Placental epithelial cell (primary cell): Measurements from ENCODE around the gene ACTR5. TPM values are rescaled to one million over a fixed set of nuclear protein-coding genes. Genes with fewer than 3 reads are reported as not detected.

Source experiments
- small RNA-seq: library from RNA; depleted of rRNA; stranded (forward); fragments of <200 nt; gene quantifications from one replicate; pipeline ENCODE3, GENCODE V24; 2012
- total RNA-seq: library from RNA; depleted of rRNA; stranded (reverse); fragments of >200 nt; gene quantifications from 2 replicates; pipeline ENCODE4 v1.2.3, GENCODE V29; 2012

The ACTR5 gene
- 5.1 and 8.8 TPM in 2 replicates for total RNA-seq

DNA sequence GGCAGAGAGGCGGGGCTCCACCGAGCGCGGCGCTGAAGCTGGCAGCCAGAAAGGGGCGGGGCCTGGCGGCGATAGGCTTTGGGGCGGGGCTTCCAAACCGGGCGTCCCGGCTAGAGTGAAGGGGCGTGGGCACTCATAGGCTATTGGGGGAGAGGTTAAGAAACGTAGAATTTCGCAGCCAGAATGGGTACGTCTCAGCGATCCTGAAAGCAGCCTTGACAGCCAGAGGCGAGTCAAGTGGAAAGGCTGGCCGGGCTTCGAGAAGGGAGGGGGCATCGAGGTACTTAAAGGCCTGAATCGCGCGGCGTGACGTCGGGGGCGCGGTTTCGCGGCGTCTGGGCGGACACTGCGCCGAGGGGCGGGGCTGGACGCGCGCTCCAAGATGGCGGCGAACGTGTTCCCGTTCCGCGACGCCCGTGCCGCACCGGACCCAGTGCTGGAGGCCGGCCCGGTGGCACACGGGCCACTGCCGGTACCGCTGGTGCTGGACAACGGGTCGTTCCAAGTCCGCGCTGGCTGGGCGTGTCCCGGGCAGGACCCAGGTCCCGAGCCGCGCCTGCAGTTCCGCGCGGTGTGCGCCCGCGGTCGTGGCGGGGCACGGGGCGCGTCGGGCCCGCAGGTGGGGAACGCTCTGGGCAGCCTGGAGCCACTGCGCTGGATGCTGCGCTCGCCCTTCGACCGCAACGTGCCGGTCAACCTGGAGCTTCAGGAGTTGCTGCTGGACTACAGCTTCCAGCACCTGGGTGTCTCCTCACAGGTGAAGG lies at the start of gene ACTR5:
Gene ACTR5, plus strand, starts transcription at position 364 of the 764 bp plus-strand sequence. Its CDS starts 19 bp downstream, at position 383.

DNA sequence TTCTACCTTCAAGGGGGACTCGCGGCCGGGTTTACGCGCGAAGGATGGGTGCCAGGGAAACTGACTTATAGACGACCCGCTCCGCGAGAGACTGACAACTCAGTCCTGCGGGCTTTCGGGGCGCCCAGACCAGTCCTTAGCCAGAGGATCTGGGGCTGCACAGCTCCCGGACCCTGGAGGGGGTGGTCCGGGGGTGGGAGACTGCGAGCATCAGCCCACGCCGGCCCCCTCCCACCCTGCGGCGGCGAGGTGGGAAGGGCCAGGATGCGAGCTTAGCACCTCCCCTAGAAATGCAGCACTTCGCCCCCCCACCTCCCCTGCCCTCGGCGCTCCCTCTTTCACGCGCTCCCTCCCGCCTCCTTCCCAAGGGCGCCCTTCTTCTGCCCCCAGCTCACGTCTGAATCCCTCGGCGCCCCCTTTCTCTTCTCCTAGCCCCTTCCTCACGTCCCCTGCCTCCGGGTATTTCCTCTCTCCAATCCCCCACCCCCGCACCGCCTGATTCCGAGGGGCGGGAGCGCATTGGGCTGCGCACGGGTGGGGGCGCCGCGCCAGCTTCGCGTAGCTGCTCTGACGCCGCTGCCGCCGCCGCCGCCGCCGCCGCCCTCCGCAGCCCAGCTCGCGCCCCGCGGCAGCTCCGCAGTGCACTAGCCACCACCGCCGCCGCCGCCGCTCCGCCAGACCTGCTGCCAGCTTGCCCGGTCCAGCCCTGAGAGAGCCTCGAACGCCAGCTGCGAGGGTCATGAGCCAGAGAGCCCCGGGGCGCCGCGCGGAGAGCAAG lies 24.2 kb upstream of the ACTR5 start, which contains the start of gene SLC32A1:
Gene SLC32A1, plus strand, starts transcription at position 639 of the 778 bp plus-strand sequence. CDS start 239 bp downstream, outside the sequence.

DNA sequence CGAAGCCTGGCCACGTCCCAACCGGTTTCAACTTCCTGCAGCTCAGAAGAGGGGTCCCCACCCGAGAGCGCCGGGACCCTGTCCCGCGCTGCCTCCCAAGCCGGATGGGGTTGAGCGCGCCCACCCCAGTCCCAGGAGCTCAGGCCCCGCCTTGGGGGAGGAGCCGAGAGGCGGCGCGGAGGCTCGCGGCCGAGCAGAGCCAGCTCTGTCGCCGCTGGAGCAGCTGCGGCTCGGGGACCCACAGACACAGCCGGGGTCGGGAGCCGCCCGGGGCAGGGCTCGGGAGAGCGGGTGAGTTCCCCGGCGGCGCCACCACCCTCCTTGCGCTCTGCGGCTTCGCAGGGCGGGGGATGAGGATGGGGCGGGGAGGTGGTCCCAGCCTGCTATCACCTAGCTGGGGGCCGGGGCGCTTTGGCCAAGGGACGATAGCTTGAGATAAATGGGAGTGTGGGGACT lies 57.3 kb downstream of the ACTR5 start, which contains the start of gene PPP1R16B:
Gene PPP1R16B, plus strand, starts transcription at position 196 of the 456 bp plus-strand sequence. CDS start 30,229 bp downstream, outside the sequence.

Small RNAs within 50 kb of the gene (small RNA-seq; reads per million reads assigned to genes)
- not detected for gene RF00017

Other genes starting within 250 kb of the ACTR5 start
- not detected in 2 replicates for gene ADIG, start 167.3 kb upstream of the ACTR5 start, total RNA-seq
- 15.1 and 16.5 TPM in 2 replicates for gene ARHGAP40, start 146.7 kb upstream of the ACTR5 start, total RNA-seq
- gene SLC32A1, start 24.0 kb upstream of the ACTR5 start, total RNA-seq: not detected in 2 replicates
- gene PPP1R16B, start 57.2 kb downstream of the ACTR5 start, total RNA-seq: under 0.01 TPM in 2 replicates
- 2.0 and 6.5 TPM in 2 replicates for gene FAM83D, start 178.0 kb downstream of the ACTR5 start, total RNA-seq
- 4.7 and 7.9 TPM in 2 replicates for gene DHX35, start 213.9 kb downstream of the ACTR5 start, total RNA-seq